ENCODE results near the gene NFATC2. TPM values are rescaled to one million over a fixed set of nuclear protein-coding genes. Genes with fewer than 3 reads are reported as not detected.

Gene NFATC2
- total and polyA plus RNA-seq, 12 donors = 0.61 to 7.7 (median 4.0) TPM

DNA sequence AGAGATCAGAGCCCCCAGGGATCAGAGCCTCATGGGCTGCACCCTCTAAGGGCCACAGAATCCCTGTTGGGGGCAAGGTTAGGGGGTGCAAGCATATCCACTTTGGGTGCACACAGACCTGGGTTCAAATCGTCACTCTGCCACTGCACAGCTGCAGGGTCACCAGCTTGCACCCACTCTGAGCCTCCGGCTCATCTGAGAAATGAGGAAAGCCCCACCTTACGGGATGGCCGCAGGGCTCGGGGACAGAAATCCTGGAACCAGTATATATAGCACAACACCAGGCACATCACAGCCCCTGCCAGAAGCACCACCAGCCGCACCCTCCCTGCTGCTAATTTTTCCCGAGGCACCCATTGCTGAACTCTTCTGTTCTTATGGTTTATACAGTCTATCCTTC lies 169.6 kb downstream of the NFATC2 start:
- H3K9me3 ChIP-seq (replicated peaks in 1 of 3) = no peaks in the 10 kb centered on the region

DNA sequence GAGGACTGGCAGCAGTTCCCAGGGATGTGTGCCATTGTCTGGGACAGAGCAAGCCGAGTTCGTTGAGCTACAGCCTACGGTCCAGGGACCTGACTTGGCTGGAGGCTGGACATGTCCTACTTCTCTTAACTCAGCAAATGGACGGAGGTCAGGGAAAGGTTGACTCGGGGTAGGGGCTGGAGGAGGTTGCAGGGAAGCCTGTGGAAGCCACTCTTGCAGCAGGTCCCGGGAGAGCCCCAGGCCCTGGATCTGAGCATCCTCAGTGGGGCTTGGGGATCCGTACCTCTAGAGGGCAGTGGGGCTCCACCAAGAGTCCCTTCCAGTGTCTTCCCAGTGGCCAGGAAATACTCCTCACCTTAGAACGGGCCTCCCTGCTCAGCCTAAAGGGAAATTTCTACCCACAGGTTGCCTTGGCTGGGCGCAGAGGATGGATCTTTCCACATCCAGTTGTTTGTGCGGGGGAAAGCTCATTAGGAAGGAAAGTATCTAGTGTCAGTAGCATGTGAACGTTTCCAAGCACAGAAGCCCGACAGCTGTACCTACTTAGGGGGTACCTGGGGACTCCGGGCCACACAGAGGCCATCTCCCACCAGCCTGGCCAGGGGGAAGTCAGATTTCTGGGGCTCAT lies 170.2 kb downstream of the NFATC2 start:
- no peak overlapping the region for H3K27ac ChIP-seq
- 41 to 53% (median 48%) methylated on average over 11 to 13 of the region's 13 CpGs for WGBS, 4 donors
- peak; percentile 46 to 82 (median 68) for DNase-seq
- peak in 1 of 2 donors; percentile 12 for TF ChIP-seq POLR2A (IDR thresholded peaks at IDR 0.05)
- TF ChIP-seq, protein P1, sequence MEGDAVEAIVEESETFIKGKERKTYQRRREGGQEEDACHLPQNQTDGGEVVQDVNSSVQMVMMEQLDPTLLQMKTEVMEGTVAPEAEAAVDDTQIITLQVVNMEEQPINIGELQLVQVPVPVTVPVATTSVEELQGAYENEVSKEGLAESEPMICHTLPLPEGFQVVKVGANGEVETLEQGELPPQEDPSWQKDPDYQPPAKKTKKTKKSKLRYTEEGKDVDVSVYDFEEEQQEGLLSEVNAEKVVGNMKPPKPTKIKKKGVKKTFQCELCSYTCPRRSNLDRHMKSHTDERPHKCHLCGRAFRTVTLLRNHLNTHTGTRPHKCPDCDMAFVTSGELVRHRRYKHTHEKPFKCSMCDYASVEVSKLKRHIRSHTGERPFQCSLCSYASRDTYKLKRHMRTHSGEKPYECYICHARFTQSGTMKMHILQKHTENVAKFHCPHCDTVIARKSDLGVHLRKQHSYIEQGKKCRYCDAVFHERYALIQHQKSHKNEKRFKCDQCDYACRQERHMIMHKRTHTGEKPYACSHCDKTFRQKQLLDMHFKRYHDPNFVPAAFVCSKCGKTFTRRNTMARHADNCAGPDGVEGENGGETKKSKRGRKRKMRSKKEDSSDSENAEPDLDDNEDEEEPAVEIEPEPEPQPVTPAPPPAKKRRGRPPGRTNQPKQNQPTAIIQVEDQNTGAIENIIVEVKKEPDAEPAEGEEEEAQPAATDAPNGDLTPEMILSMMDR (IDR thresholded peaks at IDR 0.05) = peak; percentile 45 to 84 (median 72)
- no peaks in the 10 kb centered on the region for H3K9me3 ChIP-seq (replicated peaks in 1 of 3)
- intact Hi-C loops (cut with DNase I) = loop anchor here (5.0 kb wide), 1 partner anchor 225 kb away; no protein-coding TSS in a partner anchor
- H3K4me3 ChIP-seq = no peak overlapping the region
- H3K36me3 ChIP-seq (replicated peaks in 1 of 2) = no peaks in the 10 kb centered on the region
- no peaks in the 10 kb centered on the region for H3K4me1 ChIP-seq (replicated peaks in 1 of 2)
- no peaks in the 10 kb centered on the region for H3K27me3 ChIP-seq

More for the DNA sequence above, 169.6 kb downstream of the NFATC2 start:
- H3K27me3 ChIP-seq = no peaks in the 10 kb centered on the region
- H3K4me1 ChIP-seq (replicated peaks in 1 of 2) = no peaks in the 10 kb centered on the region
- WGBS, 4 donors = 40 to 93% (median 74%) methylated on average over 2 to 7 of the region's 7 CpGs
- intact Hi-C loops (cut with DNase I) = loop anchor here (5.0 kb wide), 1 partner anchor 224 kb away; no protein-coding TSS in a partner anchor
- H3K27ac ChIP-seq = no peak overlapping the region
- H3K4me3 ChIP-seq = no peak overlapping the region
- no peak for TF ChIP-seq POLR2A (IDR thresholded peaks at IDR 0.05)
- TF ChIP-seq, protein P1 (IDR thresholded peaks at IDR 0.05) = no peak
- no peak for DNase-seq
- H3K36me3 ChIP-seq (replicated peaks in 1 of 2) = no peaks in the 10 kb centered on the region

DNA sequence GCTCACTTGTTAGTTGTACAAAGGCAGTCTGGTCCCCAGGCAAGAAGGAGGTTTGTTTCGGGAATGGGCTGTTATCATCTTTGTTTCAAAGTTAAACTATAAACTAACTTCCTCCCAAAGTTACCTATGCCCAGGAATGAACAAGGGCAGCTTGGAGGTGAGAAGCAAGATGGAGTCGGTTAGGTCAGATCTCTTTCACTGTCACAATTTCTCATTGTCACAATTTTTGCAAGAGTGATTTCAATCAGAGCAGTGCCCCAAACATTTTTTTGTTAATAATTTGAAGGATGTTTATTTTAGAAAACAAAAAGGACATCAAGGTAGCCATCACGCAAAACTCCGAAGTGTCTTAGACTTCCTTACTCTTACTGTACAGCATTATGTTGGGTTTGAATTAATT lies 170.8 kb downstream of the NFATC2 start:
- intact Hi-C loops (cut with DNase I) = loop anchor here (5.0 kb wide), 1 partner anchor 226 kb away; no protein-coding TSS in a partner anchor
- H3K36me3 ChIP-seq (replicated peaks in 1 of 2) = no peaks in the 10 kb centered on the region
- 80 to 87% (median 83%) methylated on average over 4 of the region's 4 CpGs for WGBS, 4 donors
- no peaks in the 10 kb centered on the region for H3K4me1 ChIP-seq (replicated peaks in 1 of 2)
- DNase-seq = no peak
- no peak overlapping the region for H3K27ac ChIP-seq
- no peaks in the 10 kb centered on the region for H3K27me3 ChIP-seq
- TF ChIP-seq POLR2A (IDR thresholded peaks at IDR 0.05) = no peak
- TF ChIP-seq, protein P1 (IDR thresholded peaks at IDR 0.05) = no peak
- H3K4me3 ChIP-seq = no peak overlapping the region
- H3K9me3 ChIP-seq (replicated peaks in 1 of 3) = no peaks in the 10 kb centered on the region

DNA sequence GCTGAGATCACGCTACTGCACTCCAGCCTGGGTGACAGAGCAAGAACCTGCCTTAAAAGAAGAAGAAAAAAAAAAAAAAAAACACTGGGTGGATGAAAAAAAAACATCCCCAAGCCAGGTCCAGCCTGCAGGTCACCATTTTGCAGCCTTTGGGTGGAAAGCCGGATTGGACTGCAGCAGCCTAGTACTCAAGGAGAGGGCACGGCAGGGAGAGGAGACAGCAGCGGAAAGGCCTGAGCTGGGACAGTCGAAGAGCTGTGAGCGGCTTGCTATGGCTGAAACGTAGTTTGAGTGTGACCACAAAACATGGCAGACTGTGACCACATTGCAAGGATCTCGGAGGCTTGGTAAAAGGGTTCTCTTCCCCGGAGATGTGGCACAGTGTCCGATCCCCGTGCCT lies 173.0 kb downstream of the NFATC2 start:
- TF ChIP-seq, protein P1 (IDR thresholded peaks at IDR 0.05) = no peak
- TF ChIP-seq POLR2A (IDR thresholded peaks at IDR 0.05) = no peak
- intact Hi-C loops (cut with DNase I) = no loop called here
- H3K27ac ChIP-seq = no peak overlapping the region
- WGBS, 4 donors = 86 to 92% (median 89%) methylated on average over 11 of the region's 11 CpGs
- no peaks in the 10 kb centered on the region for H3K4me1 ChIP-seq (replicated peaks in 1 of 2)
- DNase-seq = no peak
- no peak overlapping the region for H3K4me3 ChIP-seq
- no peaks in the 10 kb centered on the region for H3K9me3 ChIP-seq (replicated peaks in 1 of 3)
- H3K36me3 ChIP-seq (replicated peaks in 1 of 2) = no peaks in the 10 kb centered on the region
- no peaks in the 10 kb centered on the region for H3K27me3 ChIP-seq
